Body of pancreas (tissue), 4 donors: Measurements from ENCODE around the gene ZNF200.

Experiments
- CTCF ChIP-seq, 7 experiments: fragments of 450-650 bp in 4 of 7; fragments of 200-600 bp in 3 of 7; sonication (generic) in 3 of 7; IDR thresholded peaks; one replicate each; pipeline ENCODE4 v1.5.1; 2016 to 2019; ENCODE audit warnings: antibody characterized with exemption in 7 of 7
- POLR2A ChIP-seq, 3 donors: fragments of 450-650 bp; IDR thresholded peaks; one replicate each; pipeline ENCODE4 v1.6.1; 2016; ENCODE audit warnings: antibody characterized with exemption in 3 of 3, mild to moderate bottlenecking in 2 of 3

- TF ChIP-seq POLR2A (IDR thresholded peaks at IDR 0.05) (no peak), CTCF (IDR thresholded peaks at IDR 0.05) (no peak)
Measured at GRCh38 chr16:3214904-3215600, 19.9 kb downstream of the ZNF200 start.
